Stimulated activated CD8-positive, alpha-beta memory T cell treated with anti-CD3 and anti-CD28 coated beads, Interleukin-15, amount 100 ng/mL, for 48 hours (primary cell): ENCODE measurements around the gene TEX53.

Source experiments
- DNase-seq, 2 donors: peaks; one replicate each; pipeline ENCODE4 v3.0.0-alpha.2; 2020; ENCODE audit warnings: low read depth in 2 of 2

Gene TEX53

DNA sequence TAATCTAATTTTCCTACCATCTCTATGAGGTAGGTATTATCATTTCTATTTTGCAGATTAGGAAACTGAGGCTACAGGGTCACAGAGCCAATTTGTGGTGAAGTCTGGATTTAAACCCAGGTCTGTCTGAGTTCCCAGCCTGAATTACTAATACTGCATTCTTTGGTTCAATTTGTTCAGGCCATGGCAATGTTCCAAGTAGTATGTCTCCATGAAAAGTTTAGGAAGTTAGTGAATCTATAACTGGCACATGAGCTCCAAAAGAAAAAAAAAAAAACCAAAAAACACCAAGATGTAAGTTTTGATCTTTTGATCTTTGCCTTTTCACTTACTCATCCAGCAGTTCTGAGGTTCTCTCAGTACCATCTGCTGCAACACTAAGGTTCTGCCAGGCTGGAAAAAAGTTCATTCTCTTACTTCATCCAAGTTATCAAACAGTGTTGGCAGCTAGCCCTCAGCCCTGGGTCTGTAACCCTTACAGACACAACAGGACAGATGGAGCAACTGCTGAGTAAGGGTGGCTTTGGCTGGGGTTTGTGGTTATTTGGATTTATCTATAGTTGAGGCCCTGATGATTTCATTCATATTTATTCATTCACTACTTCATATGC is 50.9 kb downstream of the TEX53 start:
- no peak for DNase-seq
